Uterus (tissue), 2 donors: ENCODE data around the gene FBN2.
"Not testable (repeated sequence)": the region's sequence is repeated elsewhere in the genome, so short reads cannot be mapped to it uniquely, and the experiment has no call there.

ENCODE experiments used
- CTCF ChIP-seq, 4 experiments: fragments of 200-600 bp in 2 of 4; fragments of 450-650 bp in 2 of 4; sonication (generic) in 2 of 4; IDR thresholded peaks; one replicate each; pipeline ENCODE4 v1.5.1; 2016 to 2019; ENCODE audit warnings: antibody characterized with exemption in 4 of 4, mild to moderate bottlenecking in 2 of 4, moderate library complexity in 1 of 4
- POLR2A ChIP-seq, 2 donors: fragments of 450-650 bp; IDR thresholded peaks; one replicate each; pipeline ENCODE4 v1.6.1; 2016; ENCODE audit warnings: antibody characterized with exemption in 2 of 2, mild to moderate bottlenecking in 1 of 2, moderate library complexity in 1 of 2

GRCh38 chr5:128321418-128321817, 216.6 kb downstream of the FBN2 start:
- TF ChIP-seq CTCF, POLR2A (IDR thresholded peaks at IDR 0.05): not testable (repeated sequence)
